ENCODE data around the gene TMPRSS6.

GRCh38 chr22:37141971-37142370 is 32.5 kb upstream of the TMPRSS6 start:
- TF ChIP-seq EZH2phosphoT487 (IDR thresholded peaks at IDR 0.05; ENCODE audit: insufficient read depth, low read depth) (no peak), EZH2 (IDR thresholded peaks at IDR 0.05; ENCODE audit: insufficient read depth, poor library complexity, severe bottlenecking) (no peak)
